HG02798 (cell line): ENCODE measurements around the gene ARHGEF11.

Source experiments
- ATAC-seq: cut with Tn5 transposase; IDR thresholded peaks from one replicate; pipeline ENCODE4 v1.9.1; 2021; ENCODE audit warnings: mild to moderate bottlenecking; ENCODE audit not compliant: unreplicated experiment, poor library complexity

ARHGEF11 gene

GRCh38 chr1:156885880-156886355 lies 159.6 kb downstream of the ARHGEF11 start:
- ATAC-seq = no peak

GRCh38 chr1:156885314-156885713 lies 160.2 kb downstream of the ARHGEF11 start:
- ATAC-seq = no peak
